GM21737 (cell line): ENCODE results near the gene KCND3.

Source experiments
- ATAC-seq: cut with Tn5 transposase; IDR thresholded peaks from one replicate; pipeline ENCODE4 v1.9.1; 2021; ENCODE audit warnings: mild to moderate bottlenecking, moderate library complexity; ENCODE audit not compliant: unreplicated experiment

Gene KCND3

DNA sequence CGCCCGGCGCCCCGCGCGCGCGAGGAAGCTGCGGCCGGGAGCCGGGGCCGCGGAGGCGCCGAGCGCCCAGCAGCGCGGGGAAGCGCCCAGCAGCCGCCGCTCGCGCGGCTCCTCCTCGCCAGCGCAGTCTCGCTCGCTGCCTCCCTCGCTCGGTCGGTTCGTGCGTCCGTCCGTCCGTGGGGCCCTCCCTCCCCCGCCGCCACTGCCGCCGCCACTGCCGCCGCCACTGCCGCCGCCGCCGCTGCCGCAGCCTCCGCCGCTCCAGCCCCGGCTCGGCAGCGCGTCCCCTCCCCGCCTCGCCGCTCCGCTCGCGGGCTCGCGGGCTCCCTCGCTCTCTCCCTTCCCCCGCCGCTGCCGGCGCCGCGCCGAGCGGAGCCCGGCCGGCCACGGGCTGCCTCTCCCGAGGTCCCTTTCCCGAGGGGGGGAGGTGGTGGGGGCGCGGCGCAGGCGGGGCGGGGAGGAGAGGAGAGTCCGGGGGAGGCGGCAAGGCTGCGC is at the start of gene KCND3:
TSS of gene KCND3 (minus strand) at position 138 of the 495 bp plus-strand sequence.
- no peak for ATAC-seq

DNA sequence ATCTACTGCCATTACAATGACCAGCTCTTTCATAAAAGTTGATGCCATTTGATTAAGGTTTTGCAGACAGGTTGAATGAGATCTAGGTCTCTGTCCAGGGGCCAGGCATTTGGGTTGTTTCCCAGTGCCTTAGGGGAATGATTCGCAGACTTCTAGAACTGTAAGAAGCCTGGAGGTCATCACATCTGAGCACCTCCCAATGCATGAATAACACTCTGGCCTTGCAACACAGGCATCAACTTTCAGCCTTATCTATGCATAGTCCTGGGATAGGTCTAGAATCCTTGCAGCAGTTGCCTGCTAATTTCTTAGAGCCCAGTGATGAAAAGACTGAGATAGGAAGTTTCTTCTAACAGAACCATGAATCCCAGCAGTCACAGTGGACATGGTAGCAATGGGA is 44.8 kb upstream of the KCND3 start:
- ATAC-seq: no peak

DNA sequence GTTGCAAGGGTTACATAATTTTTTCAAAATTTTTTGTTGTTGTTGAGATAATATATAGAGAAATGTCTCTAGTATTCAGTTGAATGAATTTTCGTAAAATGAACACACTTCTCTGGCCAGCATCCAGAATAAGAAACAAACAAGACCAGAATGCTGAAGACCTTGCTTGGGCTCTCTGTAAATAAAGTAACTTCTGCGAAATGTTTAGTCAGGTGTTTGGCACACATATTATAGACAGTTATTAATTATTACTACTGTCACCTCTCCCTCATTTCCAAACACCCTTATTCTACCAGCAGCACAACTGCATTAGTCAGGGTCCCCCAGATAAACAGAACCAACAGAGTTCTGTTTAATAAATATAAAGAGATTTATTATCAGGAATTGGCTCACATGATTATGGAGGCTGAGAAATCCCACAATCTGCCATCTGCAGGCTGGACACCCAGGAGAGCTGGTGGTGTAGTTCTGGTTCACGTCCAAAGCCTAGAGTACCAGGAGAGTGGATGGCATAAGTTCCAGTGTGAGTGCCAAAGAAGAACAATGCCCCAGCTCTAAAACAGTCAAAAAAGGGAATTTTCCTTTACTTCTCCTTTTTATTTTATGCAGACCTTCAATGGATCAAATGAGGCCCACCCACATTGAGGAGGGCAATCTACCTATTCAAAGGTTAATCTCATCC is 44.1 kb upstream of the KCND3 start:
- no peak for ATAC-seq

DNA sequence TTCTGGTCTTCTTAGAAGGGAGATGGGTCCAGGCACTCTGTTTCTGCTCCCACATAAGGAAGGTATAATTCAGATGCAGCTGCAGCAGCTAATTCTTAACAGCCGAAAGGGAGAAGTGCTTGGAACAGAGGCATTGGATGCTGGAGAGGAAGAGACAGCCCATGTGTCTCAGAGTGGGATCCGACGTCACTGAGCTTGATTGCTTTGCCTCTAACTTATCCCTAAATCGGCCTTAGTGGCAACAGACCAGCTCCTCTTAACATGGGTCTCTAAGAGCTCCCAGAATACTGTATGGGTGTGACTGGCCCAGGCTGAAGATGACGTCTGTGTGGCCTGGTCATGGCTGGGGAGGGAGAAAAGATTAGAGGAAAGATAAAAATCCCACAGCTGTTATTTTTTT is 40.7 kb upstream of the KCND3 start:
- no peak for ATAC-seq

DNA sequence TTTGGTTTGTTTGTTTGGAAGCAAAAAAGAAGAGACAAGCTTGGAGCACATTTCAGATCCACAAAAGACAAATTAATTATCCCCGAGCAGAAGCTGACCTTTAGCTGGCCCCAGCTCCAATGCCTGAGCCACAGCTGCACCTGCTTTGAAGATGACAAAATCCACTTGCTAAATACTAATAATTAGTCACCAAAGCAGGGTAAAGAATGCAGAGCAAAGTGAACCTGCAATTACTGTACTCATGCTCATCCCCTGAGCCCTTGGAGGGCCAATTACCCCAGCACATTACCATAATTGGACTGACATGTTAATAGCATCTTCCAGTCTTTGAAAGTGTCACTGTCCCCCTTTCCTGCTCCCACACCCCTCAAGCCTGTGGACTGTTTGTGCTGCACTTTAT is 38.2 kb upstream of the KCND3 start:
- ATAC-seq: no peak

DNA sequence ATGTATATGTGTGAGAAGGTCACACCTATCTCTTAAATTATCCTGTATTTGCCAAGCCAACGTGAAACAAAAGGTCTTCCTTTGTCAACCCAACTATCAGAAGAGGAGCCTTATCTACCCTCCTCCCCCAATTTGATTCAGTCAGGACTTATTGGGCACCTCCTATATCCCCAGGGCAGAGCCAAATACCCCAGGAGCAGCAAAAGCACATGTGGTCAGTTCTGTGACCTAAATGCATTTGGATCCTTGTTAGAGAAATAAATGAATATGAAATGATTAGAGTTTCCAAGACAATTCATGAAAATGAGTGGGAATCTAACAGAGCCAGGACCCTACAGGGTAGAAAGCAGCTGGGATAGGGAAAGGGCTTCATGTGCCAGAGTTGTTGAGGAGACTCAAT is 37.0 kb upstream of the KCND3 start:
- ATAC-seq: no peak

DNA sequence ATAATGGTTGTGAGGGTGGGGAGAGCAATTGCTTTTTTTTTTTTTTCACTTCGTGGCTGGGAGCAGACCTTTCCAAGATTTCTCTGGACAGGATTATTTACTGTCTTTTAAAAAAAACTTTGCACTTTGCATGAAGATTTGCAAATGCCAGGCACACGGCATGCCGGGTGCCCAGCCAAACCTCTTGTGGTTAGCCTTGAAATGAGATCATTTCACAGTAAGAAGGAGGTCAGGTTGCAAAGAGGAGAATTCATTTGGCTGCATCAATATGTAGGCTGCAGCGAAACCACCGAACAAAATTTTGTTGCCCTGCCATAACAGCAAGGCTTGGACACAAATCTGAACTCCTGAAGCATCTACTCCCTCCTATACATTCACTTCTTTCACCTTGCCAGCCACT is 36.5 kb upstream of the KCND3 start:
- ATAC-seq: no peak

DNA sequence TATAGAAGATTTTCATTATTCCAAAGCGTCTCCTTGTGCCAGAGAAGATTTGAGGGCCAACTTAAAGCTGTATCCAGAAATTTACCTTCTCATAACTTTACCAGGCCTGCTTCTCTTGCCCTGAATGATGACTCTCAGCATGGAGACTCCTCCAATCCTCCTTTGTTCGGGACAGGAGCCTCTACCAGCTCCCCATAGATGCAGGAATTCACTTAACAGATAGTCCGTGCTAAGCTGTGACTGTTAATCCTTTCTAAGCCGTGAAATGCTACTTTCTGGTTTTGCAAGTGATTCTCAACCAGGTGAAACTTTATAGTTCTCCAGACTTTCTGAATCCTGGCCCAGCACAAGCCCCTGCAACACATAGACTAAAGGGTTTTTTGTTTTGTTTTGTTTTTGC is 31.8 kb upstream of the KCND3 start:
- no peak for ATAC-seq

DNA sequence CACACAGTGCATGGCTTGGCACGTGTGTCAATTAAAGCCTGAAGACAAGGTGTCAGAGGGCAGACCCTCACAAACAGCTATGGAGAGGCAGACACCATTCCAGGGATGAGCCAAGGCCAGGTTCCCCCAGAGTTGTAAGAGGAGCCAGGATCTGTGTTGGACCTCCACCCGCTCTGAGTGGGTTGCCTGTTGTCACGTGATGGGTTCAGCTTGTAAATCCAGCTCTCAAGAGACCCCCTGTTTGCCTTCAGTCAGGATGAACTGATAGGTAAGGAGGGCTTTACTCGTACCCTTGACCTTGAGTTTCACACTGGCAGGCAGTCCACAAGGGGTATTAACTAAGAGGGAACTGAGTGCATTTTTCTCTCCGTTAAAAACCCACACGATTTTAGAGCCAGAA is 27.7 kb upstream of the KCND3 start:
- ATAC-seq: no peak

DNA sequence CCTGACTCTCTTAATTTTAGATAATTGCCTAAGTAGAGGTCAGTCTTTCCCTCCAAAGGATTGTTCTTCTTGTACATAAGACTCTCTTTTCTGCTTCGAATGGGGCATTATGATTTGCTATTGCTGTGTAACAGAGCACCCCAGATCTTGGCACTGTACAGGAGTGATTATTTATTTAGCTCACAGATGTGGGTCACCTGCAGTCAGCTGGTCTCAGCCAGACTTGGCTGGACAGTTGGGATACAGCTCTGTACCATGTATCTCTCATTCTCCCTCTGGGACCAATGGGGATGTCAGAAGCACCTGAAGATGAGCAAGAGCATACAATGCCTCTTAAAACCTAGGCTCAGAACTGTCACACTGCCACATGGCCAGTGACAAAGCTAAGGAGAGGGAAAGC is 23.4 kb upstream of the KCND3 start:
- ATAC-seq: no peak

DNA sequence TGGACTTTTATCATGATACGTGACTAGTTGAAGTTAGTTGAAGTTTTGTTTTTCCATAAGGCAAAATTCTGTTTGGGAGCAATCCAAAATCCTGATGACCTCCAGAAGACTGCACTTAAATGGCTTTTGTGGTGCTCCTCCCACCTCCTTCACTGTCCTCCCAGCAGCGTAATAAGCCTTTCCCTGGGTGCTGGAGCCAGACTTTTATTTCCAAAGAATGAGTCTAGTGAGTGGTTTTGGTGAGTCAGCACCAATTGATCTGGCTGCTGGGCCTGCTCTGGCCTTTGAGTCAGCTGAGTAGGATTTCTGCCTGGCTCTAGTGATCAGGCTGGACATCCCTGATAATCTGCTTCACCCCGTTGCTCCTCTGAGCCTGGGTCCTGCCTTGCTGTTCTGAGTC is 21.7 kb upstream of the KCND3 start:
- ATAC-seq: no peak

DNA sequence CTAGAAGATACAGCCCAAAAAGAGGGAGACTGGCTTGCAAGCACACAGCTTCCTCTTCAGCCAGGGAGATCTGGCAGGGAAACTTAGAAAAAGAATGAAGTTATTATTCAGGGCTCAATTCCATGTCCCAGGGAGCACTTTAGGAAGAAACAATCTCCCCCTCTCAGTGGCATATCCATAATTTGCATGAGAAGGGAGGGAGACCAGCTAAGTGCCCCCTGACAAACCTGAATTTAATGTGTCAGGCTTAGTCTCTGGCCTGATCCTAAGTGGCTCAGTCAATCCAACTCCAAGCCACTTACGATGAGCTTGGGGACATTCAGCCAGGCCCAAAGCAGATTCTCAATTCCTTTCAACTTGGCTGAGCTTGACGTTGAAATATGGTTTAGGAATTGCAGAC is 17.7 kb upstream of the KCND3 start:
- ATAC-seq: no peak

DNA sequence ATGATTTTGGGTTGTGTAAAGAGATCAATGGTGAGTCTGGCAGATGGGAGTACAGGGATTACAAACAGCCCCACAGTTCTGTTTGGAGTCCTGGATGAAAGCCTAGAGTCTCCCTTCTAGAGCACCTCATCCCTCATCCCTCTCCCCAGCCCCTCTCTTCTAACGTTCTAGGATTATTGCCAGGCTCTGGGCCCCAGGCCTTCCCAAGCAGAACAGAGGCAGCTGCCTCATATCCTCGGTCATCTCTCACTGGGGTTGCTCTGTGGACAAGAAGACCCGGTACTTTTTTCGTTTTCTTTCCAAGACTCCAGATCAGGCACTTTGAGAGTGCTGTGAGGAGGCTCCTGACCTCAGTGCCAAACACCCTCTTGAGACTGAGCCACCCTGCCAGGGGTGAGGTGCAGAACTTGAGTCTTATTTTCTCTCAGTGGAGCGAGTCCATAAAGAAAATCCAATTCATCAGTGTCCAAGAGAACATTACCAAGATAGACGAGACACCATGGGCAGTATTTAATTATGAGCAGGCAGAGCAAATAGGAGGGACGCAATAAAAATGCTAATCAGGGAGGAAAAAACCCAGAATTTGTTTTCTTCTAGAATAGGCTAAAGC is 17.1 kb upstream of the KCND3 start:
- ATAC-seq: no peak

DNA sequence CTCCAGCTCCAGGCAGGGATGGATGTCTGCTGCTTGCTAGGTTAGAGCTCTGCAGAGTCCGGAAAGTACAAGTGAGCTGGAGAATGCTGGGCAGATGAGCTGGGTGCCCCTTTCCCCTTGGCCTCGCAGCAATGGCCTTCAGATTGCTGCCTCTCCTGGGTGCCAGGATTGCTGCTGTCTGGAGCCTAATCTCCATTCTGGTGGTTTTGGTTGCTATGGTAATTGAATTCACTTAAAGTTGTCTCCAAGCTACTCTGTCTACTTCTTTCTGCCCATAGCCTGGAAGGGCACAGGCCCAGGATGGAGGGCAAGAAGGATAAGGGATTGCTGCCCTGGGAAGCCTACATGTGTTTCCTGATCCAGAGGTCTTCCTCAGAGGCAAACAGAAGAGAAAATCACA is 14.6 kb upstream of the KCND3 start:
- ATAC-seq: no peak

DNA sequence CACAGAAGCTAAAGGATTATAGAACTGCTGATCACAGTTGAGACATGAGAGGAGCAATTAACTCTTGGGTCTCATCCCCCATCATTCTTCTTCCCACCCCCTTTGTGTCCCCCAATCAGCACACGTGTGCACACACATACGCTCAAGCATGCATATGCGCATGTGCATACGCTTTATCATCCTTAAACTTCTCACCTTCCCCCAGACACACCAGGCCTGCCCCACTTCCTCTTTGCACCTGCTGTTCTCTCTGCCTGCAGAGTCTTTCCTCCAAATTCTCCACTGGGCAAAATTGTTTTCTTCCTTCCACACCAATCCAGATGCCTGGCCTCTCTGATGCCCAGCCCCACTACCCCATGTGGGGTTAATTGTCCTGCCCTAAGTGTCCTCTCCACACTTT is 13.0 kb upstream of the KCND3 start:
- ATAC-seq: no peak

DNA sequence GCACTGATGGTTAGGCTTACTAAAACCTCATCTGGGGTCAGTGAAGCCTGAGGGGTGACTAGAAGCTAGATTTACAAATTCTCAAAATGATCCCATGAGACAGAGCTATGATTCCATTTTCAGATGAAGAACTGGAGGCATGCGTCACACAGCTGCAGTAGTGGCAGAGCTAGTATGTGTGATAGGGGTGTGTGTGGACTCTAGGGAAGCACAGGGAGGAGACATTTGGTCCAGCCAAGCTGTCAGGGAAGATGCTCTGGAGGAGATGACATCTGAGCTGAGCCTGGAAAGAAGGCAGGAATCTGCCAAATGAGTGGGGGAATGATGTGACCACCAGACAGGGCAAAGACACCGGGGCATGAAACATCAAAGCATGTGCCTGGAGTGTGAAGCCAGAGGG is 12.0 kb upstream of the KCND3 start:
- ATAC-seq: no peak

DNA sequence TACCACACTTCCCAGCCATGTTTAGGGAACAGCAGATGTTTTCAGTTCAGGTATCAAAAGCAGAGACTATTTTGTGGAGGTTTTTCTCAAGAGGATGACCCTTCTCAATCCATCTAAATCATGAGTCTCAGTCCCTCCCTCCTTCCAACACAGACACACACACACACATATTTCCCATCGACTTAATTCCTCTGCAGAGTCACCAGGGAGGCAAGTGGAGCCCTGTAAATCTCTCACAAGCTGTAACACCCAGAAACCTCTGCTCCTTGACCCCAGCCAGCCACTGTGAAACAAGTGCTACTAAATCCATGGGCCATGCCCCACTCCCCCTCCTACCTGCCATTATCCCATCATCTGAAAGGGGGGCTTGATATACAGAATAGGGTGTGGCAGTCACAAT is 10.6 kb upstream of the KCND3 start:
- no peak for ATAC-seq

DNA sequence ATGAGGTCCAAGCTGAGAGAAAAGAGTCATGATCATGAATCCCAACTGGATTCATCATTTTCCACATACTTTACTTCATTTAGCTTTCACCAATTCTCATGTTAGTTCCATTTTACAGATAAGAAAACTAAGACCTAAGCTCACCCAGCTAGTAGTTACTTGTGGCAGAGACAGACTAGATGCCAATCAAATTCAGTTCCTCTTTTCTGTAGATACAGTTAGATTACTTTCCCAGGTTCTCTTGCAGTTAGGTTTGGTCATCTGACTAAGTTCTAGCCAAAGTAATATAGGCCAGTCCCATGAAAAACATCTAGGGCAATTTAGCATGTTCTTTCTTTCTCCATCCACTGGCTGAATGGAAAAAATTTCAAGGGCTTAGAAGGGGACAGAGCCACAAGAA is 8.9 kb upstream of the KCND3 start:
- ATAC-seq: no peak

DNA sequence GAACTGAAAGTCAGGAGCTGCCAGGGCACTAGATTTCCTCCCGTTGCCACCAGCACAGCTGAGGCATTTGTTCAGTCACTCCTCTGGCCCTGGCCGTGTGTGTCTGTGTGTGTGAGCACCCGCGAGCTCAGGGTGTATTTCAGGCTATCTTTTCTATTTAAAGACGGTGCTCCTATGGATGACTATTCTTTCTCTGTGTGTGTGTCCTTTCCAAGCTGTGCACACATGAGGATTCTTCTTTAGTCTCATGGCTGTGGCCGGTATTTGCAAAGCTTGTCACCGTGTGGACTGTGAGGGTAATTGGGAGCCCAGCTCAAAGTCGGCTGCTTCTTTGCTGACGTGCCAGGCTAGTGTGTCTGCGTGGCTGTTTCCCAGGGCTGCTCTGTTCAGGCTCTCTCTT is 3.0 kb upstream of the KCND3 start:
- no peak for ATAC-seq

DNA sequence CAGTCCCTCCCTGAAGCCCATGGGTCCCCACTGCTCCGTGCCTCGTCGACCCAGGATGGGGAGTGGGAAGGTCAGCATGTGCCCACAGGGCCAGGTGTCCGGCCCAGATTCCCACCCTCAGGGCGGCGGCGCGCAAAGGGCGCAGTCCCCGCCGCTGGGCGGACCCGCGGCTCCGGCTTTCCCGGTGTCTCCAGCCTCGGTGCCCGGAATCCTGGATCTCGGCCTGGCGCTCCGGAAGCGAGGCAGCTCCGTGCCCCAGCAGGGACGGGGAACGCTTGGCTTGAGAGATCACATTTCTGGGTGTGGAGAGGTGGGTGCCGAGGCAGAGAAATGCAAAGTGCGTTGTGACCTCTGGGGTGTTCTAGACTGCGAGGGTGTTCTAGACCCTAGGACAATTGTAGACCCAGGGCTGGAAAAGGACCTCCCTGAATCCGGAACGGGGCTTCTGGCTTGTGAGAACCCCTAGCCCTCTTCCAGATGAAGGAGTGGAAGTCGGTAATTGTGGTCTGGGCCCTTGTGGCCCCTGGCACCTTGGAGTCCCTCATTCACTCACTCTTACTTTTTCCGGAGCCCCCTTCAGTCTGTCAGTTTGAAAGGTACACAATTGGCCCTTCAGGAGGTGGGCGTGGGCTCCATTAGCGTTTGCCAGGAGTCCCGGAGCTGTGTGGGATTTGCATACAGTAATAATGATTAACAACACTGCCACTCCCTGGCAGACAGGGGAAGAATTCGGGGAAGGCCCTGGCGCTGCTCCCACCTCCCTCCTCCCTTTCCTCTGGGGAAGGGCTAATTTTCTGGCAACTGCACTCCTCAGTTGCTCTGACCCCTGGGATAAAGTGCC is 1.6 kb upstream of the KCND3 start:
- ATAC-seq: no peak

DNA sequence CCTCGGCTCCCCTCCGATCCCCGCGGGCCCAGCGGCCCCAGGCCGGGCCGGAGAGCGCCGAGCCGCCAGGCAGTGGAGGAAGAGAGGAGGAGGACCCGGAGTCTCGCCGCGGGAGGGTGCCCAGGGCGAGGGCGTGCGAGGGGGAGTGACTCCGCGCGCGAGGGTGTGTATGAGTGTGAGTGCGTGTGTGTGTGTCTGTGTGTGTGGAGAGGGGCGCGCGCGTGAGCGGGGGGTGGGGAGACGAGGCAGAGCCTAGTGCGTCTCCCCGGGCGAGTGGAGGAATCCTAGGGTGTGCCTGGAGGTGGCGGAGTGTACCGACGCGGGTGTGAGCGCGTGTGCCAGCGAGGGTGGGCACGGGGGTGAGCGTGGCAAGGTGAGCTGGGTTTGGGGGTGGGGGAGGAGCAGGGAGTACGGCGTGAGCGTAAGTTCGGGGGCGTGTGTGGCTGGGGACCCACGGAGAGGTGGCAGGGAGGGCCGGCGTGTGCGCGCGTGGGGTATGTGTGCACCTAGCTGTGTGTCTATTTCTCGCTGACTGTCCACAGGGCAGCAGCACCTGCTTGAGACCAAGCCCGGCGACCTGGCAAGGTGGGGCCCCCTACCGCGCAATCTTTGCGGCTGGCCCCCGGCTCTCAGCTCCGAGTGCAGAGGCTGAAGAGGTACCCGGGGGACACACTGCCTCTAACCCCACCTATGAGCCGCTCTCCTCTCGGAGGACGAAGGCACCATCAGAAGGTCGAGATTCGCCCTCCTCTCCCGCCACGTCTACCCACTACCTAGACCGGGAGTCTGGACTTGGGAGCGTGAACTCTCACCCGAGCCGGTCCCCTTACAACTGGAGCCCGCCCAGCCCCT is 784 bp upstream of the KCND3 start:
- ATAC-seq: no peak
